CD4-positive, alpha-beta T cell treated with Interleukin-15 for 1 hour (primary cell): ENCODE data around the gene ANKS1B.

Experiments used
- DNase-seq: peaks from one replicate; pipeline ENCODE4 v3.0.0-alpha.2; 2020

The ANKS1B gene

DNA sequence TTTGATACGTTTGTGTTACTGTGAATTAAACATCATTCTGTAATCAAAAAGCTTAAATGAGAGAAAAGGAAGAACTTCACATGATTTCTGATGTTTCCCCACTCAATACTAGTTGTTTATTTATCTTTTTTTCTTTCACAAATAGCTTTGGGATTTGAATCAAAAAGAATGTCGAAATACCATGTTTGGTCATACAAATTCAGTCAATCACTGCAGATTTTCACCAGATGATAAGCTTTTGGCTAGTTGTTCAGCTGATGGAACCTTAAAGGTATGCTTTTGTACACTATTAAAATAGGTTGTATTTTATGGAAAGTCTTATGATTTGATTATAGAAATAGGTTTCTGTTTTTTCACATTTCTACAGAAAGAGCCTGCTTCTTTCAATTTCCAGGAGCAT, 1298.1 kb downstream of the ANKS1B start:
- DNase-seq: no peak
